OCI-LY3 (cell line): Measurements from ENCODE around the gene TMEM184B.
"Not testable (repeated sequence)": the region's sequence is repeated elsewhere in the genome, so short reads cannot be mapped to it uniquely, and the experiment has no call there.

Experiments used
- EZH2phosphoT487 ChIP-seq: fragments of 200-600 bp; shearing (Covaris generic); IDR thresholded peaks from 2 replicates; pipeline ENCODE4 v1.6.1; 2018; ENCODE audit warnings: antibody characterized with exemption, mixed run types, low read depth
- TF ChIP-seq, protein P1 (sequence below): fragments of 200-600, 300-600 bp; sonication (generic); IDR thresholded peaks from 2 replicates; pipeline ENCODE4 v1.5.1; 2014; ENCODE audit warnings: antibody characterized with exemption, low read length, low read depth

DNA sequence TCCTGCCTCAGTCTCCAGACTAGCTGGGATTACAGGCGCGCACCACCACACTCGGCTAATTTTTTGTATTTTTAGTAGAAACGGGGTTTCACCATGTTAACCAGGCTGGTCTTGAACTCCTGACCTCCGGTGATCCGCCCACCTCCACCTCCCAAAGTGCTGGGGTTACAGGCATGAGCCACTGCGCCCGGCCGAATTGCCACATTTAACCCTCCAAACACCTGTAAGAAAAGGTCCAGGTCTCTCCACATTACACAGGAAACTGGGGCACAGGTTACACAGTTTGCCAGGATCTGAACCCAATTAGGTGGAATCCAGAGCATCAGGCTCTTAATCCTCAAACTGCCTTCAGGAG is 95.3 kb downstream of the TMEM184B start:
- TF ChIP-seq, protein P1, sequence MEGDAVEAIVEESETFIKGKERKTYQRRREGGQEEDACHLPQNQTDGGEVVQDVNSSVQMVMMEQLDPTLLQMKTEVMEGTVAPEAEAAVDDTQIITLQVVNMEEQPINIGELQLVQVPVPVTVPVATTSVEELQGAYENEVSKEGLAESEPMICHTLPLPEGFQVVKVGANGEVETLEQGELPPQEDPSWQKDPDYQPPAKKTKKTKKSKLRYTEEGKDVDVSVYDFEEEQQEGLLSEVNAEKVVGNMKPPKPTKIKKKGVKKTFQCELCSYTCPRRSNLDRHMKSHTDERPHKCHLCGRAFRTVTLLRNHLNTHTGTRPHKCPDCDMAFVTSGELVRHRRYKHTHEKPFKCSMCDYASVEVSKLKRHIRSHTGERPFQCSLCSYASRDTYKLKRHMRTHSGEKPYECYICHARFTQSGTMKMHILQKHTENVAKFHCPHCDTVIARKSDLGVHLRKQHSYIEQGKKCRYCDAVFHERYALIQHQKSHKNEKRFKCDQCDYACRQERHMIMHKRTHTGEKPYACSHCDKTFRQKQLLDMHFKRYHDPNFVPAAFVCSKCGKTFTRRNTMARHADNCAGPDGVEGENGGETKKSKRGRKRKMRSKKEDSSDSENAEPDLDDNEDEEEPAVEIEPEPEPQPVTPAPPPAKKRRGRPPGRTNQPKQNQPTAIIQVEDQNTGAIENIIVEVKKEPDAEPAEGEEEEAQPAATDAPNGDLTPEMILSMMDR: not testable (repeated sequence)
- TF ChIP-seq EZH2phosphoT487: not testable (repeated sequence)
